Stimulated activated CD4-positive, alpha-beta T cell treated with anti-CD3 and anti-CD28 coated beads, Interleukin-4, amount 100 ng/mL, for 1 hour (primary cell): ENCODE measurements around the gene RIN3.
A peak's percentile ranks its signal among the peaks of the same experiment; 100 is the strongest.
"Not testable (repeated sequence)": the region's sequence is repeated elsewhere in the genome, so short reads cannot be mapped to it uniquely, and the experiment has no call there.

Source experiments
- DNase-seq: peaks from one replicate; pipeline ENCODE4 v3.0.0-alpha.2; 2020

The RIN3 gene

DNA sequence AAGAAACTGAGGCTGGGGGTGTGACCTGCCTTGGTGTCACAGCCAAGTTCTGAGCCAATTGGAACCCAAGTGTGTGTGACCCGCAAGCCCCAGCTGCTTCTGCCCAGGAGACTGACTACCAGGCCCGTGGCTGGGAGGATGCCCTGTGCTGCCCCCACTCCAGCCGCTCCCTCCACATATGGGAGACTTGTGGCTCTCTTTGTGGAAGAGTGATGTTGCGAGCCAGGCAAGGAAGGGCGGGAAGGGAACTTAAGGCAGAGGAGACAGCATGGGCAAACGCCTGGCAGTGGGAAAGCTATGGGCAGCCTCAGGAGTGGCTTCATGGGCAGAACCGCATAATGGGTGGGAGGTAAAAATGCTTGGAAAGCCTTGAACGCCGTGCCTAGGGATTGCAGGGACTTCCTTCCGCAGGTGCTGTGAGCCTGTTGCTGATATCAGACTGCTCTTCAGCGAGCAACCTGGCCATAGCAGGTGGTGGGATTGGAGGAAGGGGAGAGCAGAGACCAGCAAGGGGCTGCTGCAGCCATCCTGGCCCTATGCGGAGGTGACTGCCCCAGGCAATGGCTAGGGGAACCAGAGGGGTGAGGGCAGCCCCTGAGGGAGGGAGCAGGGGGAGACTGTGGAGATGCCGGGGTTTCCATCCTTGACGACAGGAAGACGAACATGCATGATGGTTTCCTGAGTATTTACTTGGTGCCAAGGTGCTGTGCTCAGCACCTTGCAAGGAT, 119.1 kb downstream of the RIN3 start:
- DNase-seq = no peak

DNA sequence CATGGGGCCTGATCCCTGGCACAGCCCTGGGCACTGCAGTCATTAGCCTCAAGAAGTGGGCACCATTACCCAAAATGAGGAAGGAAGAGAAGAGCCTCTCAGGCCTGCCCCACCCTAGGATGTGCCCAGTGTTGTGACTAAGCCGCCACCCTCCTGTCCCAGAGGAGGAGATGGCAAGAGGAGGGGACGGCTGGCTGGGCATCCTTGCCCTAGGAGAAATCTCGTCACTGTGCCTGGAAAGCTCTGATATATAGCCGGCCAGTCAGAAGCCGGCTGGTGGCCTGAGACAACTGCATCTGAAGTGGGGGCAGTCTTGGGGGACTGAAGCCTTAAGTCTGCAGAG, 119.7 kb downstream of the RIN3 start:
- DNase-seq = no peak

DNA sequence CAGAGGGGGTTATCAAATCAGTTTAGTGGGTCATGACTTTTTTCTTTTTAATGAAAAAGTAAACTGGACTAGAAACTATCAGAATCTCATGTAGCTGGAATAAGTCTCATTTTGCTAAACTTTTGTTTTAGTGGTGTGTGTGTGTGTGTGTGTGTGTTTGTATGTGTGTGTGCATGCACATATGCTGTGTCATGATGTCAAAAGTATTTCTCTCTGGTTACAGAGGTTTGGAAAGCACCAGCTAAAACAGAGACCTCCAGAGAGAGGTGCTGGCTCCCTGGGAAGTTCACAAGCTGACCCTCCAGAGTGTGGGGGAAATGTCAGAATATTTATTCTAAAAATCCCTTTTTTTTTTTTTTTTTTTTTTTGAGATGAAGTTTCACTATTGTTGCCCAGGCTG, 120.1 kb downstream of the RIN3 start:
- no peak for DNase-seq

DNA sequence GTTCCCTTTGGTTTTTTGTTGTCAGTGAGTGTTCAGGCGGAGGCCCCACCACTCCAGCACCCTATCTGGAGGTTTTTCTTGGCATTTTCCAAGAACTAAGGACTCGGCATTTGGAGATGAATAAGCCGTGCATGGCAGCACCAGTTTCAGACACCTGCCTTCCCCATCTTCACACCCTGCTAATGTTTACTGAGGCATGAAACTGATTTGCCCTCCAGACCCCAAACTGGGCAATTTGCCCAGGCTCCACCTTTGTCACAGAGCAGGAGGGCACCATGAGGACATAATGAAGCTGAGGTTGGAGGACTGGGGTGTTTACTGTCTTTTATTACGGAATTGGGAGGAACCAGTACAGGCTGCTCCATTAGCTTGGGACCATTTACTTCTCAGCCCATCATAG, 121.5 kb downstream of the RIN3 start:
- DNase-seq = no peak

DNA sequence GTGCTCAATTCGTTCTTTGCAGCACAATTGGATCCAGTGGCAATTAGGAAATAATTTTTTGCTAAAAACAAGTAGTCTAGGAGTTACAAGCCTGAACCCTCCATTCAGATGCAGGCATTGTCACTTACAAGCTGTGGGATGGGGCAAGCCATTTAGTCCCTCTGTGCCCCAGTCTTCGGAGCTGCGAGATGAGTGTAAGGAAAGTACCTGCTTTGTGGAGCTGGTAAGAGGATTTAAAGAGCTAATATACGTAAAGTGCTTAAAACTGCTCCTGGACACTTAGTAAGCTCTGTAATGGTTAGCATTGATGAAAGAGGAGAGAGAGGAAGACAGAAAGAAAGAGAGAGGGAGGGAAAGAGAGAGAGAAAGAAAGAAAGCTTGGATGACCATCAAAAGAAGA, 122.3 kb downstream of the RIN3 start:
- DNase-seq = no peak

DNA sequence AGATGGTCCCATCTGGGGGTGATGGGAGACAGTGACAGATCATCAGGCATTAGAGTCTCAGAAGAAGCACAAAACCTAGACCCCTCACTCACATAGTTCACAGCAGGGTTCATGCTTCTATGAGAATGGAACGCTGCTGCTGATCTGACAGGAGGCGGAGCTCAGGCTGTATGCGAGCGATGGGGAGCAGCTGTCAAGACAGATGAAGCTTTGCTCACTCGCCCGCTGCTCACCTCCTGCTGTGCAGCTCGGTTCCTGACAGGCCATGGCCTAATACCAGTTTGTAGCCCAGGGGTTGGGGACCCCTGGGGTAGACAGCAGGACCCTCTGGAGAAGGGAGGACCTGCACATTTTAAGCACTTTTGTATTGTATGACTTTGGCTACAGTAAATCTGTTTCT, 123.6 kb downstream of the RIN3 start:
- no peak for DNase-seq

DNA sequence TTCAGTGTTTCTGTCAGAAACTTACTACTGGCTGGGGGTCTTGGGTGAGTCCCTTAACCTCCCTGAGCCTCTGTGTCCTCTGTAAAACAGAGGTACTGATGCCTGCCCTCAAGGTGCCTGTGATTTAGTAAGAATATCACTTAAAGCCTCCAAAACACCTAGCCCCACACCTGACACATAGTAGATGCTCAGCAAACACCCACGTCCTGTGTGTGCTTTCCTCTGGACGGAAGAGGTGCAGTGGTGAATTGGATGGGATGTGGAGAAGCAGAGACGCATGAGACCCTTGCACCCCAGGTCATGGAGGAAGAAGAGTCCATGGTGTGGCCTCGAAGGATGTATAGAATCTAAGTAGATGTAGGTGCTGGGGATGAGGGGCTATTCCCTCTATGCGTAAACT, 124.3 kb downstream of the RIN3 start:
- DNase-seq = no peak

DNA sequence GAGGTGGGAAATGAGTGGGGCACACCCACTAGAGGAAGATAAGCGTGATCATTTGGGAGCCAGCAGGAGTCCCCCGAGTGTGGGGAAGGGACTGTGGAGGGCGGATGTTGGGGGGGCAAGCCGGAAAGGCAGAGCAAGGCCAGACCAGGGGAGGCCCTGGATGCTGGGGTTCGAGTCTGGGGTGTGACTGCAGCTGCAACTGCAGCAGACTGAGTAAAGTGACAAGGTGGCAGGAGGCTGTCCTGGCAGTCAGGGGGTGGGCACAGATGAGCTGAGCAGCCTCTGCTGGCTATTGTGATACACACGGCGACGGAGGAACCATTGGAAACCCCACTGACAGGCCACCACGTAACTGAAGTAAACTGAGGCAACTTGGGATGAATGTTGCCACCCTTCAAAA, 124.7 kb downstream of the RIN3 start:
- no peak for DNase-seq

DNA sequence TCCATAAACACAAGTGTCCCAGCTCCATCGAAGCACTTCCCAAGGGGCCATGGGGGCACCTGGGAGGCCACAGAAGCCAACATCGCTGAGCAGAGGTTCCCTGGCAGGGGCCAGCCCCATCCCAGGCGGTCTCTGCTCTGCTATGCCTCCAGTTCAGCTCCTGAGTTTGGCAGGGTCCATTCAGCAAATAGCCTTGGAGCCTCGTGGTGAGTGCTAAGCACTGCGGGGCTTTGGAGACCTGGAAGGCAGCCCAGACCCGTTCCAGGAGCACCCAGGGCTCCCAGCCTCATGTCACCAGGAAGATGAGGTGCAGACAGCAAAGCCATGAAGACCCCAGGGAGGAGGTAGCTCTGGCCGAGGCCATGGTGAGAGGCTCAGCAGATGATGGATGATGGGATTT, 125.3 kb downstream of the RIN3 start:
- no peak for DNase-seq

DNA sequence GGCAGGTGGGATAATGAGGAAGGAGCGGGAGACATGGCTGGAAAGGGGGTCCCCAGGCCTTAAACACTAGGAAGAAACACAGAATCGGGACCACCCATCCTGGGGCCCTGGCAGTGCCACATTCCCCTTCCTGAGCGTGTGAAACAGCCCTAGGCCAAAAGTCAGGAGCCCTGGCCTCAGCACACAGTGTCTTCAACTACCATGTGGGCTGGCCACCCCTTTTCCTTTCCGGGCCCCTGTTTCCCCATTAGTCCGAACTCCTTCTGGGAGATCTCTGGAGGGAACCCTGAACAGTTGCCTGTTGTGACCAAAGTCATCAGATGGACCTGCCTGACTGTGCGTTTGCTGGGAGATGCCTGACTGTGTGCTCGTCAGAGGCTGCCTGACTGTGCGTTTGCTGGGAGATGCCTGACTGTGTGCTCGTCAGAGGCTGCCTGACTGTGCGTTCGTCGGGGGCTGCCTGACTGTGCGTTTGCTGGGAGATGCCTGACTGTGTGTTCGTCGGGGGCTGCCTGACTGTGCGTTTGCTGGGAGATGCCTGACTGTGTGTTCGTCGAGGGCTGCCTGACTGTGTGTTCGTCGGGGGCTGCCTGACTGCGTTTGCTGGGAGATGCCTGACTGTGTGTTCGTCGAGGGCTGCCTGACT, 126.0 kb downstream of the RIN3 start:
- not testable (repeated sequence) for DNase-seq

DNA sequence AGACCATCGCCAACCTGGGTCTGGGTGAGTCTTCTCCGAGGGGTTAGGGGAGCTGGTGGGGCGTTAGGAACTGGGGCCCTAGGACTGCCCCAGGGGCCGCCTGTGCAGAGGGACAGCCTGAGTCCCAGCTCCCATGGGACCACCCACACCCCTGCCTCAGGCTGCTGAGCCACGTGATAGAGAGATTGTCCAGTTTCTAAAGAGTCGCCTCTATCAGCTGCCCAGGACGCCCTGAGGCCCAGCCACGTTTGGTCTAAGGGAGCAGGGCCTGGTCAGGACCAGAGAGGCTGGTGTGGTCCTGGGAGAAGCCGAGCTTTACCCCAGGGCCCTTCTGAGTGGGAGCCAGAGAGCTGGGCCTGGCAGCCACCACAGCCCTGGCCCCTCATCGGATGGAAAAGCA, 127.7 kb downstream of the RIN3 start:
- no peak for DNase-seq

DNA sequence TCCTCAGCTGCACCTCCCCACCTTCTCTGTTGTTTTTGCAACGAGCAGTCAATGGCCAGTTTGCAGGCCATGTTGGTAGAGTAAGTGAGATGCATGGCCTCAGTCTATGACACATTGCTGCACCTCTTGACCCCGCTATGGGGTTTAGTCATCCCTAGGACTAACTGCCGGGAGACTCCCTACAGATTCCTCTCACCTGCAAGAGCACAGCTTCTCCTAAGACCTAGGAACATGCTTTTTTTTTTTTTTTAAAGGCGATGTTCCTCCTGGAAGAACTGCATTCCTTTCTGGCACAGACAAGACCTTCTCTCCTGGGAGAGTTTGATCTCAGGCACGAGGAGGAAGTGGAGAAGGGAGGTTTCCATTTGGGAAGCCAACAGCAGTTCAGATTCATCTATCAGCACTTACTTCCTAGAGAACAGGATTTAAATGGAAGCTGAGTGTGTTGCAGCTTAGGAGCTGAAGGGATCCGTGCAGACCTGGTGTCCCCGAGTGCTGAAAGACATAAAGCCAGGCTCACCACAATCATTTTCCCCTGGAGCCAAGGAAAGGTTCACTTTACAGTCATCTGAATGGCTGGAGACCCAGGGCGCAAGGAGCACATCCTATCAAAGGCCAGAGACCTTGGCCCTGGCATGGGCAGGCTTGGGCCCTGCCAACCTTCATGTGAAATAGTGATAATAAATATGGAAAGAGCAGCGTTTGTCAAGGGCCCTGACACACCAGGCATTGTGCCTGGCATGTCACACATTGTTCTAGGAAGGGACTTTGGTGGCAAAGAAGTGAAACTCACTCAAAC, 130.8 kb downstream of the RIN3 start:
- no peak for DNase-seq

DNA sequence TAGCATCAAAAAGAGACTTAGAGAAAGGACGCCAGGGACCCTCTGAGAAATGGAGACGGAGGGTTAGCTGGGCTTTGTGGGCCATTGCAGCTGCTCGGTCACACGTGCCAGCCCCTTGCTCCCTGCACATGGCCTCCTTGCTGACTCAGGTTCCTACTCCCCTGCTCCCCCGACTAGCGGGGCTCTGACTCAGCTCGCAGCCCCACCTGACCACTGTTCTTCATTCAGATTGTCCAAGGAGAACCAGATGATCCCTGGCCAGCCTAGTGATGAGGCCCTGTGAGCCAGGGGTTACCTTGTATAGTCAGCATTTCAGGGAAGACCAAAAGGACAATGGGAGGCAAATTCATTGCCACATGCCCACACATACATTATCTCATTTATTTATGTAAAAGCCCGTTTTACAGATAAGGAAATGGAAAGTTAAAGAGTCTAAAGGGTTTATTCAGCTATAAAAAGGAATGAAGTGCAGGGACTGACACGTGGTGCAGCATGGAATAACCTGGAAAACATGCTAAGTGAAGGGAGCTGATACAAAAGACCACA, 131.5 kb downstream of the RIN3 start:
- no peak for DNase-seq

DNA sequence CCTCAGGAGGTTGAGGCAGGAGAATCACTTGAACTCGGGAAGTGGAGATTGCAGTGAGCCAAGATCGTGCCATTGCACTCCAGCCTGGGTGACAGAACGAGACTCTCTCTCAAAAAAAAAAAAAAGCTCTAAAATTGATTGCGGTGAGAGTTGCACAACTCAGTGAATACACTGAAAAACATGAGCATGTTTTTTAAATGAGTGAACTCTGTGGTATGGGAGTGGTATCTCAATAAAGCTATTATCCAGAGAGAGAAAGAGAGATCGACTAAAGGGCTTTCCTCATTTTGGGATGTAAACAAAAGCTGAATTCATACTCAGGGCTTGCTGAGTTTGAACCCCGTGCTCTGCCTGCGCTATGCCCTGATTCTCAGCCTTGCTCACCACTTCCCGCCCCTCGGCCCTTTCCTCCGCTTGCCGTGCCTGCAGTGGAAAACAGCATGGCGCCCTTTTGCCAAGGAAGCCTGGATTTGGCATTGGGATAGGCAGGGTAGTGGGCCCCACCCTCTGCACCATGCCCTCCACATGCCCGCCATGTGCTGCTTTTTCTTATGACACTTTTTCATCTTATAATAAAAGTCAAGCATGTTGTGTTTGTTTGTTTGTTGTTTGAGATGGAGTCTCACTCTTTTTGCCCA, 132.4 kb downstream of the RIN3 start:
- no peak for DNase-seq

DNA sequence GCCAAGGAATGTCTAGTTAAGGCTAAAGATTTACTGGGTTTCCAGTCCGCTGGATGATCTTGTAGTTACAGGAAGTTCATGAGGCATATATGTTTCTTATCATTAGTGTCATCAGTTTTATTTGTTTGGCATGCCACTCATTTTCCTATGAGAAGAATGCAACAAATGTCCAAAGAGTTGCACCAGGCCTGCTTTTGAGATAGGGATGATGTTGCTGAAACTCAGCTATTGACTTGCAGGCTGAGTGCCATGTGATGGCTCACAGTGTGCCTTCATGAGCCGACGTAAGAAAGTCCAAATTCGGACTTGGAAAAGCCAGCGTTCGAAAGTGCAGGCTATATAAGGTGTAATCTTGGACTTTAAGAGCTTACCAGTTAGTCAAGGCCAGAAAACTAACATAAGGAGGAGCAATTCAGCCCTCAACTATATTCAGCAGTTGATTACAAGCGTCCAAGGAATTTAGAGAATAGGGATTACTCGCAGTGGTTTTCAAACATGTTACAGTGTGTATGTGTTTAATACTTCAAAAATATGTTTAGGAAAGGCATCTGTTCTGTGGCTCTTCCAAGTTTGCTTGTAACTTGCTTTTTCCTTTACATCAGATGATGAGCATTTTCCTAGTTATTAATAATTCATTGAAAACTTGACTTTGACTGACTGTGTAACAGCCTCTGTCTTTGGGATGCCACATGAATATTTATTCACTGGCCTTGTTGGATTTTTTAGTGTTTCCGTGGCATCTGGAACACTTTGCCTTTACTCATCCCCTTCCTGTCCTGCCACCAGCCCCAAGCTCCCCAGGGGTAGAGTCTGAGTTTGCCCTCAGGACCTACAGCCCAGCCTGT, 133.6 kb downstream of the RIN3 start:
- no peak for DNase-seq

DNA sequence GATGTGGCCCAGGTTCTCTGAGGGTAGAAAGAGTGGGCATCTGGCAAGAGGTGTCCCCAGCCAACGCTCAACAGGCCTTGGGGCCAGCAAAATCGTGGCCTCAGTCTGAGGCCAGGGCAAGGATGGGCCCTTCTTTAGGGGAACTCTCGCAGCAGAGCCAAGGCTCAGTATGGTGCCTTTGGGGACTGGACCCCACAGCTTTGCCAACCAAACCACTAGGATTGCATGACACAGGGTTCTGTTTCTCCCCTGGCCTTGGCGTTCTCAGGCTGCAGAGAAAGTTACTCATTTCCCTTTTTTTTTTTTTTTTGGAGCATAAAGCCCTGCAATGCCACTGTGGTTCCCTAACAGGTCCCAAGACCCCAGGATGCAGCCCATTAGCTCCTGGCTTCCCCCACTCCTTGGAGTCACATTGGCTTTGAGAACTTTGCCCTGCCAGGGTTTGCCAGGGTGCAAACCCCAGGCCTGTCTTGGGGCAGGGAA, 134.3 kb downstream of the RIN3 start:
- DNase-seq = no peak

DNA sequence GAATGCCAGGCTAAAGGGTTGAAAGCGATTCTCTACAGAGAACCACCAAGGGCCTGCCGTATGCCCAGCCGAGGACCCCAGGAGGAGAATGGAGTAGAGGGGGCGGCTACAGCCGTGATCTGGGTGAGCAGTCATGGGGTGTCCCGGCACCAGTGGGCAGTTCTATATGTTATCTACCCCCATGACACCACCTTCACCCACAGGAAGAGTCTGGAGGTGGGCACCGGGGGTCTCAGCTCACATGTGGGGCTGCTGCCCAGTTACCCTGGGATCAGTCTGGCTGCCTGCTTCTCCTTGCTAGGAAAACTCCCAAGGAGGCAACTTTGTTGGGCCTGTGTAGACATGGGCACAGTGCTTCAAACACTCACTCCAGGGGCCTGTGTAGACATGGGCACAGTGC, 135.5 kb downstream of the RIN3 start:
- DNase-seq = no peak

DNA sequence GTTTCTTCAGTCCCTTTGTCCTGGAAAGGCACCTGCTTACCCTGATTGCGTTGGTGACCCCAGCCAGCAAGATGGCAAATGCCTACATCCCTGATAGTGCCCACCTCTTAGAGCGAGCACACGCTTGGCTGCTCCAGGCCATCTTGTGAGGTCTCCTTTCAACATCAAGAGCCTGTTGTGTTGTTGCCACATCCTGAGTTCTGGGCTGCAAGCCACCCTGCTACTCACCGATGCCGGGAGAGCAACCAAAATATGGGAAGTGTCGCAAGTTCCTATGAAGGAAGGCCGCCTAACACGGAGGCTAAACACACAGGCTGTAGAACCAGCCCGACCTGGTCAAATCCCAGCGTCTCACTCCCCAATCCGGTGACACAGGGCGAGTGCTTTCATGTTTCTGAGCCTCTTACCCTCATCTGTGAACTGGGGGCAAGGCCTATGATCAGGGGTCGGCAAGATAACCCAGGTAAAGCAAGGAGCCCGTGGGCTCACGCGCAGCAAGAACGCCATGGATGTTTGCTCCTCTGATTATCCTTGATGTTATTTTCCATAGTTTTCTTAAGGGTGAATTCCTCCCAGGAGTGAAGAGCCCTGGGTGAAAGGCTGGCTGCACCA, 136.5 kb downstream of the RIN3 start:
- DNase-seq = no peak

DNA sequence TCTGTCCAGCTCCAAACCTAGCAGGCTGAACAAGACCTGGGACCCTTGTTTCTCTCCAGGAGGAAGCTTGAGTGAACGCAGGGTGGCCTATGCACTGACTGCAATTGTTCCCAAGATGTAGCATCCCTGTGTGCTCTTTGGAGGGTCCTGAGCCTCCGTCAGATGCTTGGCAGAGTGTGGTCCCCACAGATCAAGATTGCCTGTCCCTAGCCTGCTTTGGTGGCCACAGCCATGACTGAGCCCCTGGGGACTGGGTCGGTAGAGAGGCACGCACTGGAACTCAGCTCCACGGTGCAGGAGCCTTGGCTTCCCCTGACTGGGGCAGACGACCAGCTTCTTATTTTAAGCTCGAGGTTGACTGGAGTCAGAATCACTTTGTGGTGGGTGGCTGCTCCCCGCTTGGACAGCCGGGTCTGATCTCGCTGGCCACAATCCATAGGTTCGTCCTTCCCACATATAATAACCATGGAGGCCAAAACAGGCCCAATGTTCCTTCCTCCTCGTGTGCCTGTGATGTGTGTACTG, 137.1 kb downstream of the RIN3 start:
- no peak for DNase-seq

DNA sequence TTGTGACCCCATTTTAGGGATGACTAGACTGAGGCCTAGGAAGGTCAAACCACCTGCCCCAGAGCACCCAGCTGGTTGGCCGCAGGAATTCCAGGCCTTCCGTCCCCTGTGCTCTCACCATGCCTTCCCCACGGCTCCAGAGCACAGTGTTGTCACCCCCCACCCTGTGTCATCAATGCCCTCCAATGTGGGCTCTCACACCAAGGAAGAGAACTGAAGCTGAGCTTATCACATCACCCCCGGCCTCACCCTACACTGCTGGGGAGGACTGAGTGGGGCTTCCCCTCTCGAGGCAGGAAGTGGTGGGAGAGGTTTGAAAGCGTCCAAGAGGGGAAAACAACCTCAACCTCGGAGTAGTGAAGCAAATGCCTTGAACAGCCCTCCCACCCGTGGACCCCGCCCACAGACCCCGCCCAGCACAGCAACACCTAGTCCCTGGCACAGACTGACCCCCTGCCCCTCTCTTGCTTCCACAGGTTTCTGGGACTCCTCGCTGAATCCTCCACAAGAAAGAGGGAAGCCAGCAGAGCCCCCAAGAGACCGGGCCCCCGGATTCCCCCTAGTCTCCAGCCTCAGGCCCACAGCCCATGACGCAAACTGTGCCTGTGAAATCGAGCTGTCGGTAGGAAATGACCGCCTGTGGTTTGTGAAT, 137.7 kb downstream of the RIN3 start:
- peak; percentile 73 for DNase-seq
